Middle frontal gyrus (tissue), 1 donor: Measurements from ENCODE around the gene GXYLT2.
"Not testable (repeated sequence)": the region's sequence is repeated elsewhere in the genome, so short reads cannot be mapped to it uniquely, and the experiment has no call there.

Source experiments
- DNase-seq: peaks from one replicate; pipeline ENCODE4 v3.0.0-alpha.2; 2015; ENCODE audit warnings: low spot score; ENCODE audit errors: extremely low spot score

The GXYLT2 gene

GRCh38 chr3:72973031-72973723 is 85.3 kb downstream of the GXYLT2 start:
- DNase-seq = no peak

DNA sequence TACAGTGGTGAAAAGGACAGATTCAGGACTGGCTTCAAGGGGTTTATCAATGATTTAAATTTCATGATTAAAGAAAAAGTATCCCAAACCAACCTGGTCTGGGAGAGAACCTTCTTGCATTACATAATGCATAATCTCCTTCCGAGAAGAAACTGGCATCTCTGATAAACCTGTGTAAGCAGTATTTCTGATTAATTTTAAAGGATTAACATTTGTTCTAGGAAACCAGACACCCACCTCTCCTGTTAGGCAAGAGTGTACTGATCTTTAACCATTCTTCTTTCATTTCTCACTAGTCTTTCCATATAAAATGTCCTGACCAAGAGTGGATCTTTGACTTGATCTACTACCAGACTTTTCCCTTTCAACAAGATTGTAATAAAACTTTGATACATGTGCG is 85.9 kb downstream of the GXYLT2 start:
- no peak for DNase-seq

- no peak for DNase-seq
These were observed 87.1 kb downstream of the GXYLT2 start for GRCh38 chr3:72974956-72975355.

DNA sequence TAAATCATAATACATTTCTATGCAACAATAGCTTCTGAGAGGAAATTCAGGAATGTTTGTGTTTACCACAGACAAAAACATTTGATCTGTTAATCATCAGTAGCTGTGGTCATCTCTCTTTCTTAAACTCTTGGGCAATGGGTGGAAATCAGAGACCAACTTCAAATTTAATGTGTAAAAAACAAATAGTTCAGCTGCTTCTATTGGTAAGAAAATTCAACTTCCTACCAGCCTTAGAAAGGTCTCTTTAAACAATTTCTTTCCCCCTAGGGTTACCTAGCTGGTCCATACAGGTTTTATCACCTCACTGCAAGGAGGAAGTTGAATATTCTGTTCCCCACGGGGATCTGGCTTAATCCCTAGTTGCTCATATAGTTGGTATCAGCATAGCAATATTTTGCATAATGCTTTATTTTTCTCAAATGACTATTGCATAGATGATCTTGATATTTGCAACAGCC is 88.5 kb downstream of the GXYLT2 start:
- DNase-seq = no peak

DNA sequence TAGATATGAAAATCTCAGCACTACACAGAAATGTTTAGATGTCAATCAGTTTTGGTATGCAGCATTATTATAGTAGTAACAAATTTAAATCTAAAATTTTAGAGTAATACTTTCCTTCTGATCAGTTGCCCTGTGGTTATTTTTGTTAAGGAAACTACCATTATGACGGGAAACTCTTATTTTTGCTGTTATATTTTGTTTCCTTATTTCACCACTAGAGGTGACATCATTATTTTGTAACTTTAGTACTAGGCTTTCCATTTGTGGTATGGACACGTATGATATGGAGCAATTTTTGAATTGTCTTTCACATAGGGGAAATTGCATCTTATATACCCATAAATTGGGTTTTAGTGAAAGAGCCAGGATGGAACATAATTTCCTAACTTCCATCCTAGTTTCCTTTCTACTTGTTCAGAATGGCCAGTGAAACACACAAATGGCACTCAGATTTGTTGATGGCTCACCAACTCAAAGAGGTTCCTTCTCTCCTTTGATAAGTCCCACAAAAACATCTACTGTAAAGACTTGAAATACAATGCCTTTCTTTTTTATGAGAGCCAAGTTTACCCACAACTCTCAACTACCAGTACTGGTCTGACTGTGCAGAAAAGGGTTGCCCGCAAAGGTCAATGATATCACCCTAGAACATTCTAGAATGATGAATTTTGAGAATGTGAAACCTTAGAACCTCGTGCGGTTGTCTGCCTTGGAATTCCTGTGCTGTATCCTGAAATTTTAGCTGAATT is 89.4 kb downstream of the GXYLT2 start:
- no peak for DNase-seq

- no peak for DNase-seq
These were observed 94.9 kb downstream of the GXYLT2 start for GRCh38 chr3:72982609-72983366.

GRCh38 chr3:72985576-72985975 is 97.7 kb downstream of the GXYLT2 start:
- no peak for DNase-seq

GRCh38 chr3:72990701-72991395 is 103.0 kb downstream of the GXYLT2 start:
- no peak for DNase-seq

- DNase-seq = no peak
These were observed 103.7 kb downstream of the GXYLT2 start for GRCh38 chr3:72991522-72991921.

- DNase-seq = no peak
These were observed 105.5 kb downstream of the GXYLT2 start for GRCh38 chr3:72993391-72993790.

DNA sequence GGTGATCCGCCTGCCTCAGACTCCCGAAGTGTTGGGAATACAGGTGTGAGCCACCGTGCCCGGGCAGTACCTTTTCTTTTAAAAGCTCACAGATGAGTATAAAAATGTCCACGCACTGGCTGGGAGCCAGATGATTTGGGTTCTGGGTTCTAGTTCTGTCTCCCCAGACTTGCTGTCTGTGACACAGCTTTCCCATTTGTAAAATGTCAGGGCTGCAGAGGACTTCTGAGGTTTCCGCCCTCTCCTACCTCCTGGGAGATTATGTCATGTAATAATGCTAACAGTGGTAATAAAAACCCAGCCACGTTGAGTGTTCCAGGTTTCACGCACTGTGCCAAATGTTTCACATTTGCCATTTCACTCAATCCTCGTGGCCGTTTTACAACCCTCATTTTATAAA is 107.5 kb downstream of the GXYLT2 start:
- DNase-seq = no peak

DNA sequence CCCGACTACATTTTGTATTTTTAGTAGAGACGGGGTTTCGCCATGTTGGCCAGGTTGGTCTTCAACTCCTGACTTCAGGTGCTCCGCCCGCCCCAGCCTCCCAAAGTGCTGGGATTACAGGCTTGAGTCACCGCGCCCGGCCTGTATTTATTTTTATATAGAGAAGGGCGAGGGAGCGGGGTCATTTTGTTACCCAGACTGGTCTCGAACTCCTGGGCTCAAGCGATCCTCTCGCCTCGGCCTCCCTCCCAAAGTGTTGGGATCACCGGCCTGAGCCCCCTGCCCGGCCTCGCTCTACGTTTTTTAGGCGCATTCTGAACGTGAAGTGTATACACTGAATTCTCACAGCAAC is 108.3 kb downstream of the GXYLT2 start:
- DNase-seq = no peak

DNA sequence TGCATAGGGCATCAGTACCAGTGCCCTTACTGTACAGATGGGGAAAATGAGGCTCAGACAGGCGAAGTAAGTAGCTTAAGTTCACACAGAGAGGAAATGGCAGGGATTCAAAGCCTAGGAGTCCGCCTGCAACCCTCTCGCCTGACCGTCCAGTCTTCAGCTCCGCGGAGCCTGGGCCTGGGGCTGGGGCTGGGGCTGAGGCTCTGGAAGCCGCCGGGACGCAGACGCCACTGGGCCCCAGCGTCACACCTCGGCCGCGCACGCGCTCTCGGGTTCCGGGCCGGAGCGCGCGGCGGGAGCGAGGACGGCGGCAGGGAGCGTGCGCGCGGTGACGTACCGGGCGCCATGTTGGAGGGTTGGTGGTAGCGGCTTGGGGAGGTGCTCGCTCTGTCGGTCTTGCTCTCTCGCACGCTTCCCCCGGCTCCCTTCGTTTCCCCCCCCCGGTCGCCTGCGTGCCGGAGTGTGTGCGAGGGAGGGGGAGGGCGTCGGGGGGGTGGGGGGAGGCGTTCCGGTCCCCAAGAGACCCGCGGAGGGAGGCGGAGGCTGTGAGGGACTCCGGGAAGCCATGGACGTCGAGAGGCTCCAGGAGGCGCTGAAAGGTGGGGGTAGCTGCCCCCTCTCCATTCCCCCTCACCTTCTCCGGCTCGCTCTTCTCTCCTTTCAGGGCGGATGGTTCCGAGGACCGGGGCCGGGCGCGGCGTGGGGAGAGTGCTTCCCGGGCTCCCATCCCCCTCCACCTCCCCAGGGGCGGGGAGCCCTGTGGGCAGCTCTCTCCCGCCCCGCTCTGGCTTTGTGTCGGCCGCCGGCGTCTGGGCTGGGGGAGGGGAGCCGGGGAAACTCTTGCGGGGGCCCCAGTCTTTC is 108.9 kb downstream of the GXYLT2 start, which contains the start of gene PPP4R2:
Gene PPP4R2 (plus strand): TSS at position 339 of the 861 bp plus-strand sequence. CDS start 227 bp downstream, at position 566.
- DNase-seq = peak; percentile 83

- no peak for DNase-seq
These were observed 109.6 kb downstream of the GXYLT2 start for GRCh38 chr3:72997421-72997961.

GRCh38 chr3:72998466-72998865 is 110.6 kb downstream of the GXYLT2 start:
- no peak for DNase-seq

DNA sequence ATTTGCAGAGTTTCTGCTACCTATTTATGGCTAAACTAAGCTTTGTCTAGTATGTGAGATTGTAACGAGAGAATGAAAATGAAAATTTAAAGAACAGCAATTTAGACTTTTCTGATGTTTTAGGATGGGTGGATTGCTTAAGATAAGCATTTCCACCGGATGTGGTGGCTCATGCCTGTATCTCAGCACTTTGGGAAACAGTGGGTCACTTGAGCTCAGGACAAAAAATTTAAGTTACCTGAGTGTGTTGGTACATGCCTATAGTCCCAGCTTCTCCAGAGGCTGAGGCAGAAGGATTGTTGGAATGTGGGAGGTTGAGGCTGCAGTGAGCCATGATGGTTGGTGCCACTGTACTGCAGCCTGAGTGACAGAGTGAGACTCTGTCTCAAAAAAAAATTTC is 112.1 kb downstream of the GXYLT2 start:
- no peak for DNase-seq

GRCh38 chr3:73003050-73003449 is 115.2 kb downstream of the GXYLT2 start:
- not testable (repeated sequence) for DNase-seq

GRCh38 chr3:73004316-73004715 is 116.5 kb downstream of the GXYLT2 start:
- no peak for DNase-seq

DNA sequence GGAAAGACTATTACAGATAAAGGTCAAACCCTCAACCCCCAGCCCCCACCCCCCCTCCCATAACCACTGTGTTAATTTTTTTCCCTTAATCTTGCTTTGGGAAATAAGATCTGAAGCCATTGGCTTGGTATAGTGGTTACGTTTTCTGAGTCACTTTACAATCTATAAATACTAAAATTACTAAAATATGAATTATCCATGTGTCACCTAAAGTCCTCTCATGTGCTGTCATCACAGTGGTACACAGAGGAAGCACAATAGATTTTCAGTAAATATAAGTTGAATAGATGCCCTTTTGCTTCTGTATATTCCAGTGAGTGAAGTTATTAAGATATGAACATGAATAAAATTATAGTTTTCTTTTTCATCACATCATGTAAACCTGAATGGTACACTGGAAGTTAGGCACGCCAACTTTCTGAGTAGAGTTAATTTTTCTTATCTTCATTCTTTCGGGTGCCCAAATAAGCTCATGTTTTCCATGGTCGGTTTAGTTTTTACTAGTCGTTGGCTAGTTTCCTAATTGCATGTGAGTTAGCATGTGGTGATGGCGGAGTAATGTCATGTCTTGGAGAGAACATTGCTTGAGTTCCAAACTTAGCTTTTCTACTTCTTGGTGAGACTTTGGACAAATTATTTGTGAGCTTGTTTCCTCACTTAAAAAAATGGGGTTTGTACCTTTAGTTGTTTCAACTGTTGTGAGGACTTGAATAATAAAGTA is 120.3 kb downstream of the GXYLT2 start:
- no peak for DNase-seq

DNA sequence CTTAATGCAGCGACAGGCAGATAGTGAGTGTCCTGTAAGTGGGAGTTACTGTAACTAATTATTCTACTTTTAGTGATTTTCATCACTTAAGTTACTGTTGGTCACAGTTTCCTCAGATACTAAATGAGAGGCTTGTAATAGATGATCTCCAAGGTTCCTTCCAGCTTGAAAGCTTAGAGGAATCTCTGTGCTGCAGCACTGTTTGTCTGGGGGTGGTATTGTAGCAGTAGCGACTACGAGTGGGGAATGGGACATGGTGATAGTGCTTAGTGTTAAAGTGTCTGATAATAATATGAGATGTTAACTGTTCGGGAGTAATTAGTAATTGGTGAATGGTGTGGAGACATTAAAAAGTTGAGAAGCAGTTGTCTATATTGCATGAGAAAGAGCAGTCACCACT is 121.2 kb downstream of the GXYLT2 start:
- no peak for DNase-seq
